NCI-H2107 (cell line): Measurements from ENCODE around the gene FTH1.
A peak's percentile ranks its signal among the peaks of the same experiment; 100 is the strongest.
"Not testable (repeated sequence)": the region's sequence is repeated elsewhere in the genome, so short reads cannot be mapped to it uniquely, and the experiment has no call there.

Source experiments
- DNase-seq: peaks from one replicate; lab custom pipeline; 2025; lab: John Stamatoyannopoulos, UW

FTH1 gene

DNA sequence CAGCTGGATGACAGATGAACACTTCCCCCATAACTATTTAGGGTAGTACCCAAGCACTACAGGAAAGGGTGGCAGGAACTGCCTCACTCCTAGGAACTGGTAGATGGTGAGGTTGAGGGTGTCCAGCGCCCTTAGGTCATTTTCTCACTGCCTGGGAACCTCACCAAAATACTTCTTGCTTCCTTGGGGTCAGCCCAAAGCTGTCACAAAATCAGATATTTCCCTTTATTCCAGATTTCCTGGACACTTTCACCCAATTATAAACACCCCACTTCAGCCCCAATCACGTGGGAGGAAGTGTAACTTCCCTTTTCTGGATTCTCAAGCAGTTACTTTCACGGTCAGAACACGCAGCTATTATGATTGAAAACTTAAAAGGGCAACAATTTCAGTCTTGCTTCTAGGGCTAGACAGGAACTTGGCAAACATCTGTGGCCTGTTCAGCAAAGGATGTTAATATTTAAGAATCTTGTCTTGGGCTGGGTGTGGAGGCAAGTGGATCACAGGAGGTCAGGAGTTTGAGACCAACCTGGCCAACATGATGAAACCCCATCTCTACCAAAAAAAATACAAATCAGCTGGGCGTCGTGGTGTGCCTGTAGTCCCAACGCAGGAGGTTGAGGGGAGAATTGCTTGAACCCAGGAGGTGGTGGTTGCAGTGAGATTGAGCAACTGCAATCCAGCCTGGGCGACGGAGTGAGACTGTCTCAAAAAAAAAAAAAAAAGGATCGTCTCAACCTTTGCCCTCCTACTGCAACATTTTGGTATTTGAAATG is 4.0 kb downstream of the FTH1 start:
- DNase-seq: no peak

DNA sequence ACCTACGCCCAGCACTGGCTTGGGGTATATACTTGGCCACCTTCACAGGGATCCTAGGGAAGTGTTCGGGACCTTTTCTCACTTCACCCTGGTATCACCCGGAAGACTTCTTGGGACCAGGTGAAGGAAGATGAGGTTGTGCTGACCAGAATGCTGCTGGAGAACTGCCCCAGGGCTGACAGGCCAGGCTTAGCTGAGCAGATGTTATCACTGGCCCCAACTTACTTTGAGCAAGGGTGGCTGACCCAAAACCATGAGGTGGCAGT is 4.5 kb downstream of the FTH1 start:
- DNase-seq: no peak

DNA sequence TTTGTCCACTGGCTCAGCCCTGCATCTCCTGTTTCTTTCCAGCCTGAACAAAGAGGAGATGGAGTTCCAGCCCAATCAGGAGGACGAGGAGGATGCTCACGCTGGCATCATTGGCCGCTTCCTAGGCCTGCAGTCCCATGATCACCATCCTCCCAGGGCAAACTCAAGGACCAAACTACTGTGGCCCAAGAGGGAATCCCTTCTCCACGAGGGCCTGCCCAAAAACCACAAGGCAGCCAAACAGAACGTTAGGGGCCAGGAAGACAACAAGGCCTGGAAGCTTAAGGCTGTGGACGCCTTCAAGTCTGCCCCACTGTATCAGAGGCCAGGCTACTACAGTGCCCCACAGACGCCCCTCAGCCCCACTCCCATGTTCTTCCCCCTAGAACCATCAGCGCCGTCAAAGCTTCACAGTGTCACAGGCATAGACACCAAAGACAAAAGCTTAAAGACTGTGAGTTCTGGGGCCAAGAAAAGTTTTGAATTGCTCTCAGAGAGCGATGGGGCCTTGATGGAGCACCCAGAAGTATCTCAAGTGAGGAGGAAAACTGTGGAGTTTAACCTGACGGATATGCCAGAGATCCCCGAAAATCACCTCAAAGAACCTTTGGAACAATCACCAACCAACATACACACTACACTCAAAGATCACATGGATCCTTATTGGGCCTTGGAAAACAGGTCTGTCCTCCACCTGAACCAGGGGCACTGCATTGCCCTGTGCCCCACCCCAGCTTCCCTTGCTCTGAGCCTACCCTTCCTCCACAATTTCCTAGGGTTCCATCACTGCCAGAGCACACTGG is 5.0 kb downstream of the FTH1 start:
- DNase-seq: no peak

DNA sequence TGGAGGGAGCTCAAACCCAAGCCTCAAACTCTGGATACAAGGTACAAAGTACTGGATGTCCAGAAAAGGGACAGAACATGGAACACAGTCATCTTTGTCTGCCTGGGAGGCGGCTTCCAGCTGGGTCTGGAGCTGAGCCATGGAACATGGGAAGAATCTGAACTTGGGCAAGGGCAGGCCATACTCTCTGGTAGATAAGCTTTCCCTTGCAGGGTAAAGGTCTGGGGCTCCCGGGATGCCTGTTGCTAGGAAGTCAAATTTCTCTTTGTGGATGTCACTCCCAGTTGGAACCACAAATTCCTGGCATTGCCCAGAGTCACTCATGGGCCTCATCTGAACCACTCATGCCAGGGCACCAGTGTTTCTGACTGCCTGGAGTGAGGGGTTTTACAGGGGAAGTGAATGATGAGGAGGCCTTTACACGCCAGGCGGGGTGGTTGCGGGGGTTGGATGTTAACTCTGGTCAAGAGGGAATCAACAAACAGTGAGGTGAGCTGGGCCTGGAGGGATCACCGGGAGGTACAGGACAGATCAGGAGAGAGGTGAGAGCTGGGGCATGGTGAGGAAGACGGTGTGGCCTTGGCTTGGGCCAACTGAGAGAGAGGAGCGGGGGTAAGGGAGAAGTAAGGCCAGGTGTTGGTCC is 5.7 kb downstream of the FTH1 start:
- DNase-seq: no peak

DNA sequence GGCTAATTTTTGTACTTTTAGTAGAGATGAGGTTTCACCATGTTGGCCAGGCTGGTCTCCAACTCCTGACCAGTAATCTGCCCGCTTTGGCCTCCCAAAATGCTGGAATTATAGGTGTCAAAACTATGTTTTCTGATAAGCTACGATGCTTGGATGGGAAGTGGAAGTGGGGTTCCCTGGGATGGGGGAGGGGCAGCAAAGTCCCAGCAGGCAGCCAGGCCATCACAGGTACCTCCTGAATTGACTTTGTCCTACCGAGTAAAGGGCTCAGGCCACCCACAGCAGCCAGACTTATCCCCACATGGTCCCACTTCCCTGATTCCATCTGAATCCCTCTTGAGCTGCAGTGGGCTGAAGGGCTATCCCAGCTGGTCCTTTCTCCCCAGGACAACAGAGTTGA is 6.9 kb downstream of the FTH1 start:
- DNase-seq: no peak

DNA sequence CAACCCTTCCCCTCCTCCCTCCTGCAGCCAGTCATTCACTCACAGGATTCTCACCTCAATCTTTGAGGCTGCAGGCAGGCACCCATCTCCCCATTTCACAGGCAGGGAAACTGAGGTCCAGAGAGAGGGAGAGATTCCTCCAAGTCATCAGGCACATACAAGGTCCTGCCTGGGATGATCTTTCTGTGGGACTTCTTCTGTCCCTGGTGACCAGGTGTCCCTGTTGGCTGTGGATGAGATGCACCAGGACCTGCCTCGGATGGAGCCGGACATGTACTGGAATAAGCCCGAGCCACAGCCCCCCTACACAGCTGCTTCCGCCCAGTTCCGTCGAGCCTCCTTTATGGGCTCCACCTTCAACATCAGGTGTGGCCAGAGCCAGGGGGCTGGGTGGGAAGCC is 7.8 kb downstream of the FTH1 start:
- DNase-seq: no peak

DNA sequence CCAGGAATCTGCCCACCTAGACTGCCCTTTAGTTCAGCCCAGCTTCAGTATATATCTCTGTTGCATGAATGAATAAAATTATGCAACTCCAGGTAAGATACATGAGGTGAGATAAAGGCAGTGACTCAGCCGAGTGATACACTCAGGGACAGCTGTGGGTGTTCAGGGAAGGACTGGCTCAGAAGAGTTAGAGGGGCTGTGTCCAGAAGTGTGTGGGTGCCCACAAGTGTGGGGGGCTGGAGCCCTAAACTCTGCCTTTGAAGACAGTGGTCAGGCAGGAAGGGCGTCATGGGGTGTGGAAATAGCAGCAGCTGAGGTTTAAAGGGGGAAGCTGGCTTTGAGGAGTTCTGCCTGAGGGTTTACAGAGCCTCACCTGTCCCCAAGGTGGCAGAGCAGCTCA is 8.3 kb downstream of the FTH1 start:
- DNase-seq: no peak

DNA sequence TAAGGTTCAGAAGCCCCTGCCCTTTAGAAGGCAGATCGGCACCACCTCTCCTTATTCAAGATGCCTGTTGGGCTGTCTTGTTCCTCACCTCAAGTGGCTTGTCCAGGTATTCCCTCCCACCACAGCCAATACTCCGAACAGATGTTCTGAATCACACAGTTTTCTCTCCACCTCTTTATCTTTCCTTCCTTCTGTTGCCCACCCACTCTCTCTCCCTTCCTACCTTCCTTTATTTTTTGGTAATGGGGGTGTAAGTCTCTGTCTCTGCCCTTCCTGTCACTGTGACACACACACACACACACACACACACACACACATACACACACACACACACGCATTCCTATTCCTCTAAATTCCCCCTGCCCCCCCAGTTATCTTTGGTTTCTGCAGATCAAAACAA is 8.8 kb downstream of the FTH1 start:
- DNase-seq: no peak

DNA sequence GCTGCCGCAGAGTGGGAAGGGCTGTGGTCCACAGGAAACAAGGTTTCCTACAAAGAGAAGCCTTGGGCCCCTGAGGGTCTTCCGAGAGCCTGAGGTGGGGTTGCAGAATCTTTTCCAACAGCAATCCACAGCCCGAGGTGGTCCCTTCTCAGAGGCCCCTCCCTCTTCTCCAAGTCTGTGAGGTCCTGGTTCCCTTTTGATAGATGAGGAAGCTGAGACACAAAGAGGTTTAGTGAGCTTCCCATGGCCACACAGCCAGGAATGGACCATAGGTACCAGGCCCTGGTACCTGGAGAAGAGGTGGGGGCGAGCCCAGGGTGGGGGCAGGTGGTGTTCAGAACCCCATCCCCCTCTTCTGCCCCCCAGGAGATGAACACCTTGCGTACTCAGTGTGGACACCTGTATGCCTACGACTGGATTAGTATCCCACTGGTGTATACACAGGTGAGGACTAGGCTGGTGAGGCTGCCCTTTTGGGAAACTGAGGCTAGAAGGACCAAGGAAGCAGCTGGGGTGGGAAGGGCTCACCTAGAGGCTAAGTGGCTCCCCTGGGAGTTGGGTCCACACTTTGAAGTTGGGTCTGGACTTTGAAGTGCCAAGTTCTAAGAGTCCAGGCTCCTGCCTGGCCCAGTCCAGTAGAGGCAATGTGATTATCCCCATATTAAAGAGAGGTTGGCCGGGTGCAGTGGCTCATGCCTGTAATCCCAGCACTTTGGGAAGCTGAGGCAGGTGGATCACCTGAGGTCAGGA is 10.2 kb downstream of the FTH1 start:
- DNase-seq: no peak

DNA sequence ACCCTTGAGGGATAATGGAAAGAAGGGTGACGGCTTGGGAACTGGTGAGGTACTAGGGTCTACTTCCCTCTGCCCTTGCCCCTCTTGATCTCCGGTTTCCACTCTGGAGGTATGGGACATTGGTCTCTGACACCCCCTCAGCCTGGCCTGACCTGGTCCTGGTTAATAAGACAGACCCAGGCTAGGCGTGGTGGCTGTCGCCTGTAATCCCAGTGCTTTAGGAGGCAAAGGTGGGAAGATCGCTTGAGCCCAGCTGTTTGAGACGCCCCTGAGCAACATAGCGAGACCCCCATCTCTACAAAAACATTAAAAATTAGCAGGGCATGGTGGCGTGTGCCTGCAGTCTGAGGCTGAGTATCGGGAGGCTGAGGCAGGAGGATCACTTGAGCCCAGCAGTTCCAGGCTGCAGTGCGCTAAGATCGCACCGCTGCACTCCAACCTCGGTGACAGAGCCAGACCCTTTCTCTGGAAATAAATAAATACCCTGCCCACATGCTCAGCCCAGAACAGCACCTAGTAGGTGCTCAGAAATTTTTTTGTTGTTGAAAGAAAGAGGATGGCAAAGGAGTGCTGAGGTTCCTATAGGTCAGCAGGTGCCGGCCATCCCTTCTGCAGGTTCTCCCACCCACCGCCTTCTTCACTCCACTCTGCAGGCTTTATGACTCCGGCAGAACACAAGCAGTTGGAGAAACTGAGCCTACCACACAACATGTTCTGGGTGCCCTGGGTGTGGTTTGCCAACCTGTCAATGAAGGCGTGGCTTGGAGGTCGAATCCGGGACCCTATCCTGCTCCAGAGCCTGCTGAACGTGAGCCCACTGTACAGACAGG is 11.0 kb downstream of the FTH1 start:
- no peak for DNase-seq

DNA sequence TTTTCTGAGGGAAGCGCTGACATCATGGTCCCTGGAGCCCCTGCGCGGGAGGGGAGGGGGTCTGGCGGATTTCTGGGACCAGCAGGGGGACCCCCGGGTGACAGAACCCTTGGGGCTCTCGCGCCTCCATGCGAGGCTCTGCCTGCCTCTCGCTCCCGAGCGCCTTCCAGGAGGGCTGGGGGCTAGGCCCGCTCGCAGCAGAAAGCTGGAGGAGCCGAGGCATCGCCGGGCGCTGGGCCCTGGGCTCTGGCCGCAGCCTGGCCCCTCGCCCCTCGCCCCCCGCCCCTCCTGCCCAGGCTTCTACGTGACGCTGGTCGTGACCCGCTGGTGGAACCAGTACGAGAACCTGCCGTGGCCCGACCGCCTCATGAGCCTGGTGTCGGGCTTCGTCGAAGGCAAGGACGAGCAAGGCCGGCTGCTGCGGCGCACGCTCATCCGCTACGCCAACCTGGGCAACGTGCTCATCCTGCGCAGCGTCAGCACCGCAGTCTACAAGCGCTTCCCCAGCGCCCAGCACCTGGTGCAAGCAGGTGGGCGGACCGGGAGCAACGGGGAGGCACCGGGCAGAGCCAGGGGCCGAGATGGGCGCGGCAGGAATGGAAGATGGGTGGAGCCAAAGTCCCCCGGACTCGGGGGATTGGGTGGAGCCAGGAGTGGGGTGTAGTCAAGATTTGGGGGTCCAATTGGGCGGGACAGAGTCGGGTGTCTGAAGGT is 11.9 kb downstream of the FTH1 start:
- no peak for DNase-seq

DNA sequence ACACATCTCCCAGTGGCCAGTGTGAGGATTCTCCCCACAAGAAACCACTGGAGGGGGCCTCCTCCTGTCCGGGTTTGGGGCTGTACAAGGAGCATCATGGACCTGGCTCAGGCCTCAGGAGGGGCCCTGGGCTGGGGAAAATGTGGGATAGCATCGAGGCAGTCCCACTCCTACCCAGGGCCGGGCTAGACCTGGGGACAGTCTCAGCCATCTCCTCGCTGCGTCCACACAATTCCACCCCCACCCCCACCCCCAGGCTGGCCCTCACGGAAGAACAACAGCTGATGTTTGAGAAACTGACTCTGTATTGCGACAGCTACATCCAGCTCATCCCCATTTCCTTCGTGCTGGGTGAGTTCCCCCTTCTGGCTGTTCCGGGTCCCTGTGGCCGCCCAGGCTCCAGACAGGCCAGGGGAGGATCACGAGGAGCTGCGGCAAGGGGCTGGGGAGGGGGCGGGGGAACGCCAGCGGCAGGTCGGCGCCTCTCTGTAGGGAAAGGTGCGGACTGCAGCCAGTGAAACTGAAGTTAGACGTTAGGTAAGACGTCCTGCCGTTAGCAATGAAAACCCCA is 12.5 kb downstream of the FTH1 start:
- DNase-seq: no peak

DNA sequence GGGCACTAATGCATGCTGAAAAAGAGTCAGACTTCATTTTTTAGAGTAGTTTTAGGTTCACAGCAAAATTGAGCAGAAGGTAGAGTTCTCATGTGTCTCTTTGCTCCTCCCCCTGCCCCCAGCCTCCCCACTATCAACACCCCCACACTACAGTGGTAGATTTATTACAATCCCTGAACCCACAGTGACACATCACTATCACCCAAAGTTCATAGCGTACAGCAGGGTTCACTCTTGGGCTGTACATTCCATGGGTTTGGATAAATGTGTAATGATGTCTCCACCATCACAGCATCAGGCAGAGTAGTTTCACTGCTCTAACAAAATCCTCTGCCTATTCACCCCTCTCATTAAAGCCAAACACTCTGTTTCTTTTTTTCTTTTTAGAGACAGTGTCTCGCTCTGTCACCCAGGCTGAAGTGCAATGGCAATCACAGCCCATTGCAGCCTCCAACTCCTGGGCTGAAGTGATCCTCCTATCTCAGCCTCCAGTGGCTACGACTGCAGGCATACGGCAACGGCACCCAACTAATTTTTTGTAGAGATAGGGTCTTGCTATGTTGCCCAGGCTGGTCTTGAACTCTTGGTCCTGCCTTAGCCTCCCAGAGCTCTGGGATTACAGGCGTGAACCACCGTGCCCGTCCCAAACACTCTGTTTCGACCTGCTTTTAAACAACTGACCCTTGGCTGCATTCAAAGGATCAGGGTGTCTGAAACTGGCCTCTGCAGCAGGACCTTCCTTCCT is 13.2 kb downstream of the FTH1 start:
- DNase-seq: no peak

DNA sequence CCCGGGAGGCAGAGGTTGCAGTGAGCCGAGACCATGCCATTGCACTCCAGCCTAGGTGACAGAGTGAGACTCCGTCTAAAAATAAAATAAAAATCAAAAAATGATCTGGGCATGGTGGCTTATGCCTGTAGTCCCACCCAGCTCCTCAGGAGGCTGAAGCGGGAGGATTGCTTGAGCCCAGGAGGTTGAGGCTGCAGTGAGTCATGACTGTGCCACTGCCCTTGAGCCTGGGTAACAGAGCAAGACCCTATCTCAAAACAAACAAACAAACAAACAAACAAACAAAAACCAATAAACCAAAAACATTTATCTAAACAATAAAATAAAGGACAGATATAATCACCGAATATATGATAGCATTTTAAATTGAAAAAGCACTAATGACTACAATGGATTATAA is 13.8 kb downstream of the FTH1 start:
- DNase-seq: not testable (repeated sequence)

DNA sequence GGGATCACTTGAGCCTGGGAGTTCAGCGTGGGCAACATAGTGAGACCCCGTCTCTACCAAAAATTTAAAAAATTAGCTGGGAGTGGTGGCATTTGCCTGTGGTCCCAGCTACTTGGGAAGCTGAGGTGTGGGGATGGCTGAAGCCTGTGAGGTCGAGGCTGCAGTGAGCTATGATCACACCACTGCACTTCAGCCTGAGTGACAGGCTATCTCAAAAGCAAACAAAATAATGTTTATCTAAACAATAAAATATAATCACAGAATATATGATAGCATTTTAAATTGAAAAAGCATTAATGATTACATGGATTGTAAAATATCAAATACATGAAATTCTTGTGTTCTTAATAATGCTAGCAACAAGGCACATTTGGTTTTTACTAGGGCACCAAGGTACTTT is 14.6 kb downstream of the FTH1 start:
- DNase-seq: no peak

DNA sequence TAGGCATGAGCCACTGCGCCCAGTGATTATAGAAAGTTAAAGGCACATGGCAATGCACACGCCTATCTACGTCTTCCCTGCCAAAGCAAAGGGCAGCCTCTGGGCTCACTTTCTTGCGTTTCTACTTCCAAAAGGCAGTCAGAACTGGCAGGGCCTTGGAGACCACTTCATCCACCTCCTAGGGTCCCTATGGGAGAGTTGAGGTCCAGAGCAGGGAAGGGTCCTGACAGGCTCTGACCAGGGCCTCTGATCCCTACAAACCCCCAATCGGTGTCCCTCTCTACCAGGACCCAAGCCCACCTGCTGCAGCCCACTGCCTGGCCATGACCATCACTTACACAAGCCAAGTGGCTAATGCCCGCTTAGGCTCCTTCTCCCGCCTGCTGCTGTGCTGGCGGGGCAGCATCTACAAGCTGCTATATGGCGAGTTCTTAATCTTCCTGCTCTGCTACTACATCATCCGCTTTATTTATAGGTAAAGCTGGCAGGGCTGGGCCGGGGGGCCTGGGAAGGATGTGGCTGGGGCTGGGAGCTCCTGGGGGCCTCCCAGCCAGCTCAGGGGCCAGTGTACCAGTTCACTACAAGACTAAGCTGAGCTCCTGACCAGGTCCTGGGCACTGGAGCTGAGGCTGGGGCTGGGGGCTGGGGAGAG is 15.8 kb downstream of the FTH1 start:
- DNase-seq: no peak

DNA sequence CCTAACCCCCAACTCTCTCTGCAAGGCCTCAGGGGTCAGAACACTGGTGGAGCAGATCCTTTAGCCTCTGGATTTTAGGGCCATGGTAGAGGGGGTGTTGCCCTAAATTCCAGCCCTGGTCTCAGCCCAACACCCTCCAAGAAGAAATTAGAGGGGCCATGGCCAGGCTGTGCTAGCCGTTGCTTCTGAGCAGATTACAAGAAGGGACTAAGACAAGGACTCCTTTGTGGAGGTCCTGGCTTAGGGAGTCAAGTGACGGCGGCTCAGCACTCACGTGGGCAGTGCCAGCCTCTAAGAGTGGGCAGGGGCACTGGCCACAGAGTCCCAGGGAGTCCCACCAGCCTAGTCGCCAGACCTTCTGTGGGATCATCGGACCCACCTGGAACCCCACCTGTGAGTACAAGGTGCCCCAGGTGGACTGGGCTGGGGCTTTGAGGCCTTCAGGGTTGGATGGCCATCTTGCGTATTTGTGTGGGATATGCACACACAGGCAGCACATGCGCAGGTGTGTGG is 17.3 kb downstream of the FTH1 start, which contains the start of gene BEST1:
Gene BEST1, plus strand, starts transcription at position 317 of the 513 bp plus-strand sequence. CDS start 1,456 bp downstream, outside the sequence.
- DNase-seq: no peak

DNA sequence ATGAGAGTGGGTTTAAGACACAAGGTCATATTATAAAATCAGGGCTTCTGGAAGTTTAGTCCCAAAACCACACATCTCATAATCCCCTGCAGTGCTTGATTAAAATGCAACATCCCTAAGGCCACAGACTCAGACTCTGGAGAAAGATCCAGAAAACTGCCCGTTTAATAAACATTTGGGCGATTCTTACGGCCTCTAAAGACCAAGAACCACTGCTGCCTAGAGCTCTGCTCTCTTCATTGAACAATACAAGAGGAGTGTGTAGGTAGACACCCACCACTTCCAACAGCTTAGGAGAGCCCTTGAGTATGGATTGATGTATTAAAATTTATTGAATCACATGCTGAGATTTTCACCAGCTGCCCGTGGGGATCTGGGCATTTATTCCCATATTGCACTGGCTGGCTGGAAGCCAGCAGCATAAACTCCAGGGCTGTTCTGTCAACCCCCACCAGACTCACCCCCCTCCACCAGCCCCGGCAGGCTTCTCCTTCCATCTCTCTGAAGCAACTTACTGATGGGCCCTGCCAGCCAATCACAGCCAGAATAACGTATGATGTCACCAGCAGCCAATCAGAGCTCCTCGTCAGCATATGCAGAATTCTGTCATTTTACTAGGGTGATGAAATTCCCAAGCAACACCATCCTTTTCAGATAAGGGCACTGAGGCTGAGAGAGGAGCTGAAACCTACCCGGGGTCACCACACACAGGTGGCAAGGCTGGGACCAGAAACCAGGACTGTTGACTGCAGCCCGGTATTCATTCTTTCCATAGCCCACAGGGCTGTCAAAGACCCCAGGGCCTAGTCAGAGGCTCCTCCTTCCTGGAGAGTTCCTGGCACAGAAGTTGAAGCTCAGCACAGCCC is 18.0 kb downstream of the FTH1 start:
- DNase-seq: peak; percentile 84
